GM12873 (cell line): Measurements from ENCODE around the gene TIMM8A.

Experiments
- CTCF ChIP-seq: IDR thresholded peaks from 2 replicates; pipeline ENCODE4 v1.5.1; 2012; ENCODE audit warnings: low read depth, mild to moderate bottlenecking, moderate library complexity, low read length, control low read depth; ENCODE audit not compliant: insufficient read depth; ENCODE audit errors: missing control alignments

TIMM8A gene

GRCh38 chrX:101369687-101370086, 21.1 kb upstream of the TIMM8A start:
- TF ChIP-seq CTCF, result no peak

- TF ChIP-seq CTCF, result no peak
Observed at GRCh38 chrX:101368800-101369199, 20.3 kb upstream of the TIMM8A start.

DNA sequence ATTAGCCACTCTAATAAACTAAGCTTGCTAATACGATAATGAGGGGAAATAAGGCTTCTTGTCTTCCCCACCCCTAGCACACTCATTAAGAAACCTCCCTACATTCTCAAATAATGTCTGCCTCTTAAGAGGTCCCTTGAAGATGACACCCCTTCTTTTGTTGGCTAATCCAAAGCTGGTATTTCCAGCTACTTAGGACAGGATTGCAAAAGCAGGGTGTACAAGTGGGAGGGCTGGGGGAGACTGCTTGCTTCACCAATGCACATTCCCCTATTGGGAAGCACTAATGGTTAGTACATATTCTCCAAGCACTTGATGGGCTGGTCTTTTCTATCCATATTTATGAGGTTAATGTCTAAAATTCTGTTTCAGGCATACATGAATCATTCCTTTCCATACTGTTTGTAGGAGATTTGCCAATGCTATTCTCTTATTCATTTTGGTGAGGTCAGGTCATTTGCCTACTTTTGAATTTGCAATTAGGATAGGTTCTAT, 16.8 kb upstream of the TIMM8A start:
- TF ChIP-seq CTCF, result no peak

DNA sequence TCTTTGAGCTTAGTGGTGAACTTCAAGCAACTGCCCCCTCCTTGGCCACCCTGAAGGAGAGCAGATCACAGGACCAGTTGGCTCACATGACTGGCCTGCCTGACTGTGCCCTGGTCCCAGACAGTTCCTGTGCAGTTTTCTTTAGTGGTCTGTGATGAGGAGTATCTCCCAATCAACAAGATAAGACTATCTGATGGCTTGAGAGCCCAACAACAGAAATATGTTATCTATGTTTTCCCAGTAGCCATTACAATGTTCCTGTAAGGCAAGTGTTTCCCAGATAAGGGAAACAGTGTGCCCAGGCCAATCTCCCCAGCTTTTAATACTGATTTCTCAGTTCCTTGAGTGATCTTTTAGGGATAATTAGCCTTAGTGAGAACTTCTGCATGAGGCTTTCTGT, 14.2 kb upstream of the TIMM8A start:
- TF ChIP-seq CTCF, result no peak

- no peak for TF ChIP-seq CTCF
Observed at GRCh38 chrX:101362116-101362515, 13.6 kb upstream of the TIMM8A start.

DNA sequence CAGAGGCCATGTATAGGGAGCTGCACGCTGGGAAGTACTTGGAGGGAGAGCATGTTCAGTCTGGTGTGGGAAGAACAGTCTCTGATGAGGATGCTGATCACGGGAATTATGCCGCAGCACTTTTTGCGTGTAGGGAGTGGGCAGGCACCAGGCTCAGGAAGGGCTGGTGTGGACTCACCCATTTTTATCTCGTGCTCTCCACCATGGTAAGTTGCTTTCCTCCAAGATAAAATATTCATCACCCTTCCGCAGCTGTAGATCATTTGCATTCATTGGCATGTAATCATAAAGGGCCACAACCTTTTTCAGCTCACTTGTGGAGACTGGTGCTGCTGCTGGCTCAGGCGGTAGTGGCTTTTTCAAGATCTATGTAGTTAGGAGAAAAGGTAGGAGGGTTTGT, 11.8 kb upstream of the TIMM8A start:
- no peak for TF ChIP-seq CTCF

GRCh38 chrX:101359966-101360365, 11.4 kb upstream of the TIMM8A start:
- no peak for TF ChIP-seq CTCF
